CD4-positive, alpha-beta T cell treated with Interleukin-4 for 1 hour (primary cell): ENCODE data around the gene RANBP17.
"Not testable (repeated sequence)": the region's sequence is repeated elsewhere in the genome, so short reads cannot be mapped to it uniquely, and the experiment has no call there.

Experiments
- DNase-seq, 2 donors: peaks; one replicate each; pipeline ENCODE4 v3.0.0-alpha.2; 2020 to 2022

Gene RANBP17

DNA sequence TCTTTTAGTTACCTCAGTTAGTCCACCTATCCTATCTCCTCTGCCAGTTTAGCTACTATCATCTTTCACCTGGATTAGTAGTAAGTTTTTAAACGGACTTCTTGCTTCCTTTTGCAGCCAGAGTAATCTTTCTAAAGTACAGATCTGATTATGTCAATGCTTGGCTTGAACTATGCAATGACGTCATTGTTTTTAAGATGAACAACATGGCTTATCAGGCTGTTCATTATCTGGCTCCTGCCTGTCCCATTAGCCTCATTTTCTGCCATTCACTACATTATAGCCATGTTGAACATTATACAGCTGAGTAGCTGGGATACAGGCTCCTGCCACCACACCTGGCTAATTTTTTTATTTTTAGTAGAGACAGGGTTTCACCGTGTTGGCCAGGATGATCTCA lies 98.7 kb downstream of the RANBP17 start:
- no peak for DNase-seq

DNA sequence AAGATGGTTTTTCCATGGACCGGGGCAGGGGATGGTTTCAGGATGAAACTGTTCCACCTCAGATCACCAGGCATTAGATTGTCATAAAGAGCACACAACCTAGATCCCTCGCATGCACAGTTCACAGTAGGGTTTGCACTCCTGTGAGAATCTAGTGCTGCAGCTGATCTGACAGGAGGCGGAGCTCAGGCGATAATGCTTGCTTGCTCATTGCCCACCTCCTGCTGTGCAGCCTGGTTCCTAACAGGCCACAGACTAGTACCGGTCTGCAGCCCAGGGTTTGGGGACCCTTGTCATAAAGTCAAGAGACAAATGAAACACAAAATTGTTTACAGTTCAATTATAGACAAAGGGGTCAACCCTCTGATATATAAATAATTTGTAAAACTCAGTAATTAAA lies 101.7 kb downstream of the RANBP17 start:
- DNase-seq: no peak

GRCh38 chr5:170974461-170974860 lies 112.6 kb downstream of the RANBP17 start:
- DNase-seq: no peak

DNA sequence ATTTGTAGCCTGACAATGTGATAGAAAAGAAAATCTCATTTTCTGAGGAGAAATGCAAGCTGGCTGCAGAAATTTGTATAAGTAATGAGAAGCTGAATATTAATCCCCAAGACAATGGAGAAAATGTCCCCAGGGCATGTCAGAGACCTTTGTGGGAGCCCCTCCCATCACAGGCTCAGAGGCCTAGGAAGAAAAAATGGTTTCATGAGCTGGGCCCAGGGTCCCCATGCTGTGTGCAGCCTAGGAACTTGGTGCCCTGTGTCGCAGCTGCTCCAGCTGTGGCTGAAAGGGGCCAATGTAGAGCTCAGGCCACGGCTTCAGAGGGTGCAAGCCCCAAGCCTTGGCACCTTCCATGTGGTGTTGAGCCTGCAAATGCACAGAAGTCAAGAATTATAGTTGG lies 118.4 kb downstream of the RANBP17 start:
- not testable (repeated sequence) for DNase-seq

DNA sequence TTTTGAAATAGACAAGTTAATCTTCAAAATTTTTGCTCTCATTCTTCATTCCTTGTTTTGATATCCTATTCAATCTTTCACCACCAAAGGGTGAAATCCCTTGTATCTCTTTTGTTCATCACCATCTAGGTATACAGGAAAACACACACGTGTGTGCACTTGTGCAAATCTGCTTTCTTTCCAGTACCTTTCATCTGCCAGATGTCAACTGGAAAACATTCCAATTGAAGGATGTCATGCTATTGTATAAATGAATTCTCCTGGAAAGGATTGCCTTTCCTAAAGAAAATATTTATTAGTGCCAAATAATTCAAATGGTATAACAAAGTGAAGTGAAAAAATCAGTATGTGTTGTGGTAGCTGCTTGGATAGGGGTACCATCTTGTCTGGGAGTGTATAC lies 123.7 kb downstream of the RANBP17 start:
- DNase-seq: no peak

- DNase-seq: no peak
These were observed 124.8 kb downstream of the RANBP17 start for GRCh38 chr5:170986598-170986997.

DNA sequence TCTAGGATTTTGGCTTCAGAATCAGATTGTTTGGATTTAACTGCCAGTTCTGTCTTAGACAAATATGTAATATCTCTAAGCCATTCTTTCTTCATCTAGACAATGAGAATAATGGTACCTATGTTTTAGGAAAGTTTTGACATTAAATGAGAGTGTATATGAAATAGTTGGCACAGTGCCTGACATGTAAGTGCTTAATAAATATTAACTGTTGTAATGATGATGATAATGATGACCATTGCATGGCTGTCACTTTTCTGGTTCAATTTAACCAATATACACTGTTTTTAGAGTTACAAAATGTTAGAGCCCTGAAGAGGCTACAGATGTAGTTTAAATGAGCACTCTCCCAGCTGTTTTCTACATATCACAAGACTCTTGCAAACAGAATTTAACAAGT lies 131.7 kb downstream of the RANBP17 start:
- DNase-seq: no peak

GRCh38 chr5:171010086-171010485 lies 148.3 kb downstream of the RANBP17 start:
- DNase-seq: no peak

GRCh38 chr5:171010816-171011215 lies 149.0 kb downstream of the RANBP17 start:
- DNase-seq: no peak

- DNase-seq: no peak
These were observed 161.7 kb downstream of the RANBP17 start for GRCh38 chr5:171023508-171023907.

- no peak for DNase-seq
These were observed 162.3 kb downstream of the RANBP17 start for GRCh38 chr5:171024084-171024483.

DNA sequence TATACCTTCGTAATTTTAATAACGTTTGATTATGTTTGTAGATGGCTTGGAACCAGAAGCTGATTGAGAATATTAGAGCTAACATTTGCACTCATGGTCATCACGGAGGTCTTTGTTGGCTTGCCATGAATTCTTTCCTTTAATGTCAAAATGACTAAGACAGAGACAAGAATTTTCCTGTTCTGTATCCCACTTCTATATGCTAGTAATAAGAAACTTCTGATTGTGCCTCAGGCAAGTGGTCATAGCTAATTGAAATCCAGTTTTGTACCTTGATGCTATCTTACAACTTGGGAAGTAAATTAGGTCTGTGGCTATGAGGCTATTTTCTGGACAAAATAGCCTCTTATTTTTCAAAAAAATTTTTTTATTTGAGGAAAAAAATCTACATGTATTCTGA lies 167.6 kb downstream of the RANBP17 start:
- no peak for DNase-seq

DNA sequence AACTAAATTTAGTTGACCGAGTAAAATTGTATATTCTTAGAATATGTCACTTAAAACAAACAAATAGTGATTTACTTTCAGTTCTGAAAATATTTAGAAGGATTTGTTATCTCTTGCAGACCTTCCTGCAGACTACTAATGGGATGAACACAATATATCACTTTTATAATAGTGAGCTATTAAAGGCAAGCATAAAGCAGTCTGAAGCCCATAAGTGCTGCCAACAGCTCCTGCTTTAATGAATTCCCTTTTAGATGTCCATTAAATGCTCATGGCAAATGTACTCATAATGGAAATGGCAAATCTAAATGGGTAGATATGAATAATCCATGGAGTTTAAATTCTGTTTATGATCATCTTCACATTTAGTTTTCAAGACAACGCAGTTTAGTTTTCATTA lies 170.2 kb downstream of the RANBP17 start:
- no peak for DNase-seq

- DNase-seq: no peak
These were observed 170.7 kb downstream of the RANBP17 start for GRCh38 chr5:171032435-171032973.

- not testable (repeated sequence) for DNase-seq
These were observed 180.1 kb downstream of the RANBP17 start for GRCh38 chr5:171041893-171042292.

GRCh38 chr5:171050916-171051315 lies 189.1 kb downstream of the RANBP17 start:
- no peak for DNase-seq

DNA sequence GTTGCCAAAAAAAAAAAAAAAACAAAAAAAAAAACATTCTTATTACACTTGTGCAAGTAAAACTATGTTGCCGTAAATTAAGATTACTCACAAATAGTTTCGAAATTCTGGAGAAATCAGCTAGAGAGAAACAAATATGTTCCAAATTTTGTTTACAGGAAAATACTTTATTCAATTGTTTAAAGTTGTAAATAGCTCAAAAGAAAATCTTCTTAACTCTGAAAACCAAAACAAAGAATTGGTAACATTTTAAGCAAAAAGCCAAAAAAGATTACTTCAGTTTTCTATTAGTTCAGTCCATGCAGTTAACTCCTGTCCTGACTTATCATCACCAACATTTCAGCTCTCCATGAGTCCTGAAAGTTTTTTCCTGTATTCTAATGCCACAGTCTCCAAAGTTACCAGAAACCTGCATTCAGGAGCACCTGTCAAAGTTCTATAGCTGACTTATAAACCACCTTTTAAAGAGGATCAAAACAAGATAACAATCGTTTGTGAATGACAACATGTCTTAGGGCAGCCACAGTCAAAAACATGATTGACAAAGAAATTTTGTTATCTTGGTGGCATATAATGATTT lies 194.1 kb downstream of the RANBP17 start:
- no peak for DNase-seq

- DNase-seq: no peak
These were observed 205.8 kb downstream of the RANBP17 start for GRCh38 chr5:171067540-171068130.

GRCh38 chr5:171074747-171075146 lies 212.9 kb downstream of the RANBP17 start:
- DNase-seq: no peak

GRCh38 chr5:171080186-171080938 lies 218.5 kb downstream of the RANBP17 start:
- DNase-seq: no peak

DNA sequence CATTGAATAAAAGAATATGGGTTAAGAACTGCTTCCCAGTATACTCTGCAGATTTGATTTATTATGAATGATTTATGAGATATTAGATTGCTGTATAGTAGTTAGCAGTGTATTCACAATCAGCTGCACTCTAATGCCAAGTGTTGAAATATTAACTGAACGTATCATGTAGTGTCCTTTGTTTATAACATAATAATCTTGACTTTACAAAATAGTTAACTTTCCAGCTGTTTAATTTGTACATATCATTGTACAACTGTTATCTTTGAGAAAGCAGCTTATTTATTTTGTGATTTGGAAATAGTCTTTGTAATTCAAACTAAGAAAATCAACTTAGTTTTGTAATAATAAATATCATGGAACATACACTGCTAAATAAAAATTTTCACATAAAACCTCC lies 219.5 kb downstream of the RANBP17 start:
- DNase-seq: no peak

DNA sequence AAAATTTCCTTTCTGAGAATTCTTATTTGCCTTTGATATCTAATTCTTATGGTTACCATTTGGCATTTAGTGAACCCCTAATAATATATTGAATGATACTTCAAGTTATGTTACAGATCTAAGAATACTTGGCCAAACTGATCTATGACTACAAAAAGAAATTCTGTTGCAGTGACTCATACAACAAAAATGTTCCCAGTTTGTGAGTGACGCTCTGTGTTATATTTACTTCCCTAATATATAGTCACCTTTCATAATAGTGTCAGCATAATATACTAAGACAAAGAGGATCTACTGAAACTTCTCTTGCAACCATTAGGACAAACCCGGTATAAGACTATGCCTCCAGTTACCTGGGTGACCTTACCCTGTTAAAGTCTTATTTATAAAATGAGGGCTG lies 230.4 kb downstream of the RANBP17 start:
- DNase-seq: no peak

DNA sequence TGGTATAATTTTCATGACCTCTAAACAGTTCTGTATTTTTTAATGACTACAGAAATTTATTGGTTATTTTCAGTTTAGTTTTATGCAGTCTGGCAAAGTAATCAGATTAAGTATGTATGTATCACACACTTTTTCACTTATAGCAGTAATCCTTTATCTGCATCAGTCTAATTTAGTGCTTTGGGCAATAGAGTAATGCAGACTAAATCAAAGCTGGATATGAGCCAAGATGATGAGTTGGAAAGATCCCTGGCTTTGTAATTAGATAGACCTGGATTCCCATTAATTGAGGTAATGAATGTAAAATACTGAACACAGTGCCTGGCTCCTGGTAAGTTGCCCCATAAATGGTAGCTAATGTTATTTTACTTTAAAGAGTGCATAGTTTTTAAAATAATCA lies 231.8 kb downstream of the RANBP17 start:
- no peak for DNase-seq

GRCh38 chr5:171094356-171094755 lies 232.5 kb downstream of the RANBP17 start:
- DNase-seq: no peak
